ENCODE data around the gene IGSF11. TPM values are rescaled to one million over a fixed set of nuclear protein-coding genes. Genes with fewer than 3 reads are reported as not detected.

Gene IGSF11
- total and polyA plus RNA-seq, 9 of the 15 experiments (the other 6 are each of a cell fraction or from before 2014, with no cell fraction given): 1.2 to 2.8 (median 1.7) TPM

- WGBS (ENCODE audit: insufficient coverage, low coverage, missing lambda C conversion rate): 30% methylated on average over 2 of the region's 2 CpGs
- H3K9ac ChIP-seq (ENCODE audit: insufficient read depth in 1 of 2, low read depth in 2 of 2, low read length in 2 of 2): no peak overlapping the region
- H3K79me2 ChIP-seq (ENCODE audit: control insufficient read depth, insufficient read depth, low read length): no peaks in the 10 kb centered on the region
- TF ChIP-seq GATA2 (CRISPR knock-in tag; IDR thresholded peaks at IDR 0.05) (no peak), PCBP2 (IDR thresholded peaks at IDR 0.05; ENCODE audit: low read depth, low read length, poor library complexity, severe bottlenecking) (no peak), FOXP1 (CRISPR knock-in tag; IDR thresholded peaks at IDR 0.05) (no peak), ID3 (CRISPR knock-in tag; IDR thresholded peaks at IDR 0.05) (no peak), ID3 (tag; IDR thresholded peaks at IDR 0.05) (no peak), SIN3B (IDR thresholded peaks at IDR 0.05; ENCODE audit: low read depth) (no peak), GABPA (tag; conservative IDR thresholded peaks at IDR 0.05; ENCODE audit: low read depth) (no peak), ZNF3 (CRISPR knock-in tag; IDR thresholded peaks at IDR 0.05) (no peak), HMBOX1 (IDR thresholded peaks at IDR 0.05) (no peak), HDAC3 (IDR thresholded peaks at IDR 0.05; ENCODE audit: borderline replicate concordance, partially characterized antibody) (no peak), KLF6 (CRISPR knock-in tag; IDR thresholded peaks at IDR 0.05; ENCODE audit: borderline replicate concordance) (no peak), SOX6 (IDR thresholded peaks at IDR 0.05) (no peak), NONO (IDR thresholded peaks at IDR 0.05; ENCODE audit: low read depth in 2 of 2, low read length in 1 of 2) (no peak)
- H2AFZ ChIP-seq (ENCODE audit: low read depth, low read length): no peak overlapping the region
- intact Hi-C loops (cut with micrococcal nuclease): no loop called here
- ChIA-PET CTCF (ENCODE audit: low intra/inter-chr PET ratio) (no interaction called here), POLR2A (interaction anchor here (0.6 to 1.2 kb wide), 2 partner anchors 17 to 81 kb away, joined by 3 read pairs; no protein-coding TSS in a partner anchor)
- no peaks in the 10 kb centered on the region for H3K9me1 ChIP-seq (ENCODE audit: control insufficient read depth, insufficient read depth, low read length)
- H3K4me3 ChIP-seq: no peak overlapping the region
- no peak overlapping the region for H3K27ac ChIP-seq (ENCODE audit: extremely low read depth, low read depth, low read length)
- no peaks in the 10 kb centered on the region for H3K27me3 ChIP-seq (ENCODE audit: control insufficient read depth in 2 of 2, insufficient read depth in 2 of 2, low read length in 2 of 2)
- in situ Hi-C loops (cut with MboI): no loop called here
- H3K36me3 ChIP-seq (ENCODE audit: control insufficient read depth, insufficient read depth, low read length): no peaks in the 10 kb centered on the region
- no peaks in the 10 kb centered on the region for H4K20me1 ChIP-seq (replicated peaks; ENCODE audit: control insufficient read depth, insufficient read depth, low read length)
- FAIRE-seq (no peak), DNase-seq (ENCODE audit: extremely low read depth in 1 of 4, low spot score in 3 of 4) (no peak), ATAC-seq (no peak)
- no peak overlapping the region for H3K4me2 ChIP-seq (ENCODE audit: insufficient read depth, low read length)
- BruUV-seq (replicated peaks): no TSS peak
- H3K4me1 ChIP-seq (replicated peaks in 1 of 2; ENCODE audit: control insufficient read depth in 2 of 2, insufficient read depth in 2 of 2, low read length in 2 of 2): peaks cover 0 to 3% of the 10 kb centered on the region in 2 experiments; a peak in 1 of 5 replicates
- no peaks in the 10 kb centered on the region for H3K9me3 ChIP-seq (replicated peaks; ENCODE audit: control insufficient read depth, insufficient read depth, low read depth, low read length)
Measured at GRCh38 chr3:118907909-118908308, 126.7 kb downstream of the IGSF11 start.
